Heart right ventricle (tissue), 16 donors: ENCODE results near the gene CAPZA2. TPM values are rescaled to one million over a fixed set of nuclear protein-coding genes. Genes with fewer than 3 reads are reported as not detected.

Source experiments
- ATAC-seq, 8 donors: fragments of 200-7000 bp; cut with Tn5 transposase; one replicate each; pipeline ENCODE4 v1.9.1; 2020; ENCODE audit warnings: mild to moderate bottlenecking in 8 of 8, moderate library complexity in 8 of 8, moderate number of reproducible peaks in 1 of 8
- DNase-seq, 2 donors: peaks; one replicate each; pipeline ENCODE4 v3.0.0-alpha.2; 2020
- H3K27ac ChIP-seq, 10 donors: fragments of 200-600 bp; sonication (generic) in 2 of 10; one replicate each; pipeline versions ENCODE4 v1.5.0 to v1.8.0; 2020 to 2022; ENCODE audit warnings: mild to moderate bottlenecking in 3 of 10
- H3K27me3 ChIP-seq, 7 donors: fragments of 200-600 bp; one replicate each; pipeline ENCODE4 v1.8.0; 2021 to 2022; ENCODE audit warnings: mild to moderate bottlenecking in 2 of 7
- H3K36me3 ChIP-seq, 9 donors: fragments of 200-600 bp; sonication (generic) in 1 of 9; one replicate each; pipeline versions ENCODE4 v1.5.0 to v1.8.0; 2020 to 2022; ENCODE audit warnings: mild to moderate bottlenecking in 2 of 9
- H3K4me1 ChIP-seq, 9 donors: fragments of 200-600 bp; sonication (generic) in 1 of 9; one replicate each; pipeline versions ENCODE4 v1.5.0 to v1.8.0; 2020 to 2022; ENCODE audit warnings: mild to moderate bottlenecking in 4 of 9
- H3K4me3 ChIP-seq, 10 donors: fragments of 200-600 bp; sonication (generic) in 2 of 10; one replicate each; pipeline versions ENCODE4 v1.5.0 to v1.8.0; 2020 to 2022; ENCODE audit warnings: mild to moderate bottlenecking in 7 of 10, moderate library complexity in 2 of 10
- H3K9me3 ChIP-seq, 11 donors: fragments of 200-600 bp in 10 of 11; sonication (generic) in 2 of 11; one replicate each; pipeline versions ENCODE4 v1.5.0 to v1.8.0; 2013 to 2022; ENCODE audit warnings: mild to moderate bottlenecking in 2 of 11, control low read depth in 1 of 11, moderate library complexity in 1 of 11
- CTCF ChIP-seq, 9 donors: fragments of 200-600 bp; sonication (generic) in 2 of 9; IDR thresholded peaks; one replicate each; pipeline versions ENCODE4 v1.5.0 to v1.8.0; 2021 to 2022; ENCODE audit warnings: antibody characterized with exemption in 9 of 9, mild to moderate bottlenecking in 5 of 9, moderate library complexity in 1 of 9
- WGBS, 2 donors: extraction: QIAGEN DNeasy Blood & Tissue Kit; methylation state at CpG; one replicate each; pipeline ENCODE4 v1.1.7; 2013; ENCODE audit warnings: inconsistent platforms in 1 of 2; 5-methylcytosine and 5-hydroxymethylcytosine counted together
- intact Hi-C, 10 donors: fragments of 100-400 bp; cut with DNase I; formaldehyde crosslinking; loops; one replicate each; pipeline versions ENCODE4 v1.11.1 to v1.14.2; 2022
- polyA plus RNA-seq, 2 donors: library from polyadenylated mRNA; stranded (reverse); fragments of 200-250 nt; gene quantifications; one replicate each; pipeline ENCODE4 v1.2.3, GENCODE V29; 2013
- total RNA-seq, 10 donors: library from RNA; stranded (reverse); fragmentation: NEBNext Ultra II Directional in 3 of 10; extraction: Animal tissue kit (Norgen Biotek cat#: 25700) in 3 of 10; gene quantifications; one replicate each; pipeline versions ENCODE4 v1.2.1 to v1.2.4, GENCODE V29; 2021 to 2023
- donor health status: Arrhythmogenic right ventricular cardiomyopathy.
- donor health status: ischemic (EF 13 %, LVEDD 7.1; RV severe dilation, severe dysfunction).
- donor health status: healthy with polysubstance abuse.
- donor health status: DM: no; HTN: yes; CAD: no.
- donor health status: DM: no; HTN: no; CAD: no.
- donor health status: ischemic (EF 25% LVEDD 6.9; RV normal size, moderate dysfunction).
- donor health status: ischemic (EF 25% LVEDD 5.7; RV mildly dilated, moderate dysfunction).
- donor health status: healthy.
- donor health status: DM: yes; HTN: yes; CAD: no.
- donor health status: Ischemic cardiomyopathy.
- donor health status: ischemic (EF 35%, LVEDD 5.7; RV mildly dilated, moderate dysfunction).
- donor health status: nonischemic (EF 11% LVEDD 7.7; RV severe dilation, severe dysfunction).
- donor health status: DM: yes; HTN: yes; CAD: no.
- donor health status: PGD.
- donor health status: ischemic (EF 29% LVEDD 5.4; RV normal size, mild dysfunction).
- donor health status: nonischemic (EF 23%, LVEDD 6.1; RV moderate dilation, normal function).

The CAPZA2 gene
- total and polyA plus RNA-seq, 12 donors: 39.4 to 416 (median 332) TPM

GRCh38 chr7:116836911-116837310 is 25.5 kb upstream of the CAPZA2 start:
- Histone ChIP-seq H3K4me1 (peaks cover 0 to 10% (median 0%) of the 10 kb centered on the region in 9 donors), H3K36me3 (no peaks in the 10 kb centered on the region), H3K27ac (no peak overlapping the region), H3K4me3 (no peak overlapping the region), H3K27me3 (peaks cover 0 to 4% (median 0%) of the 10 kb centered on the region in 7 donors), H3K9me3 (no peaks in the 10 kb centered on the region)
- no peak for DNase-seq
- no peak for TF ChIP-seq CTCF (IDR thresholded peaks at IDR 0.05)
- ATAC-seq: no peak
- whole genome bisulfite sequencing, 2 donors: 92 to 93% methylated on average over 4 of the region's 4 CpGs
- intact Hi-C loops: no loop called here

- Histone ChIP-seq H3K27ac (no peak overlapping the region), H3K36me3 (no peaks in the 10 kb centered on the region), H3K9me3 (no peaks in the 10 kb centered on the region), H3K4me1 (peaks cover 0 to 10% (median 0%) of the 10 kb centered on the region in 9 donors), H3K4me3 (no peak overlapping the region), H3K27me3 (peaks cover 0 to 4% (median 0%) of the 10 kb centered on the region in 7 donors)
- no peak for ATAC-seq
- intact Hi-C loops: no loop called here
- 86% methylated on average over 3 of the region's 3 CpGs for WGBS, 2 donors
- no peak for TF ChIP-seq CTCF (IDR thresholded peaks at IDR 0.05)
- DNase-seq: no peak
Measured at GRCh38 chr7:116837586-116837985, 24.8 kb upstream of the CAPZA2 start.

DNA sequence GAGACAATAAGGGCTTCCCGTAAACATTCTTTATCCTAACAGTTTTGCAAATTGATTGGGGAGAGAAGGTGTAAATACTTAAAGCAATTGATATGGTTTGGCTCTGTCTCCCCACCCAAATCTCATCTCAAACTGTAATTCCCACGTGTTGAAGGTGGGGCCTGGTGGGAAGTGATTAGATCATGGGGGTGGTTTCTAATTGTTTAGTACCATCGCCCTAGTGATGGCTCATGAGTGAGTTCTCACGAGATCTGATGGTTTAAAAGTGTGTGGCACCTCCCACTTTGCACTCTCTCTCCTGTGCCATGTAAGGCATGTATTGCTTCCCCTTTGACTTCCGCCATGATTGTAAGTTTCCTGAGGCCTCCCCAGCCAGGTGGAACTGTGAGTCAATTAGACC is 22.1 kb upstream of the CAPZA2 start:
- no peaks in the 10 kb centered on the region for H3K27me3 ChIP-seq
- H3K4me3 ChIP-seq: no peak overlapping the region
- H3K9me3 ChIP-seq: no peaks in the 10 kb centered on the region
- H3K36me3 ChIP-seq: no peaks in the 10 kb centered on the region
- ATAC-seq (no peak), DNase-seq (no peak)
- H3K4me1 ChIP-seq: peaks cover 0 to 14% (median 0%) of the 10 kb centered on the region in 9 donors
- intact Hi-C loops: no loop called here
- no peak for TF ChIP-seq CTCF (IDR thresholded peaks at IDR 0.05)
- H3K27ac ChIP-seq: no peak overlapping the region
- 52 to 70% methylated on average over 5 of the region's 5 CpGs for WGBS, 2 donors

GRCh38 chr7:116842371-116842770 is 20.0 kb upstream of the CAPZA2 start:
- ATAC-seq (no peak), DNase-seq (no peak)
- Histone ChIP-seq H3K4me3 (no peak overlapping the region), H3K27ac (no peak overlapping the region), H3K27me3 (no peaks in the 10 kb centered on the region), H3K4me1 (peaks cover 0 to 14% (median 0%) of the 10 kb centered on the region in 9 donors), H3K9me3 (no peaks in the 10 kb centered on the region), H3K36me3 (no peaks in the 10 kb centered on the region)
- TF ChIP-seq CTCF (IDR thresholded peaks at IDR 0.05): no peak
- intact Hi-C loops: no loop called here
- WGBS, 2 donors: 78 to 84% methylated on average over 1 of the region's 1 CpG
